ENCODE data around the gene ZNF555.

ZNF555 gene

GRCh38 chr19:2808129-2808941 lies 32.9 kb upstream of the ZNF555 start:
- Histone ChIP-seq H3K4me1 (ENCODE audit: control insufficient read depth, insufficient read depth, low read length) (no peaks in the 10 kb centered on the region), H3K9ac (ENCODE audit: low read length) (no peak overlapping the region), H3K4me3 (ENCODE audit: low read length) (no peak overlapping the region), H3K9me3 (ENCODE audit: control insufficient read depth, low read length) (no peaks in the 10 kb centered on the region), H3K36me3 (ENCODE audit: control insufficient read depth, insufficient read depth, low read length, severe bottlenecking) (peaks cover 37% of the 10 kb centered on the region), H3K27me3 (replicated peaks; ENCODE audit: control insufficient read depth, insufficient read depth, low read length) (no peaks in the 10 kb centered on the region)
- no peak for DNase-seq (ENCODE audit: low read depth)

- no peak overlapping the region for H3K9ac ChIP-seq (ENCODE audit: low read length)
- no peak for DNase-seq (ENCODE audit: low read depth)
- H3K4me3 ChIP-seq (ENCODE audit: low read length): no peak overlapping the region
- no peaks in the 10 kb centered on the region for H3K27me3 ChIP-seq (replicated peaks; ENCODE audit: control insufficient read depth, insufficient read depth, low read length)
- no peaks in the 10 kb centered on the region for H3K9me3 ChIP-seq (ENCODE audit: control insufficient read depth, low read length)
- peaks cover 37% of the 10 kb centered on the region for H3K36me3 ChIP-seq (ENCODE audit: control insufficient read depth, insufficient read depth, low read length, severe bottlenecking)
- H3K4me1 ChIP-seq (ENCODE audit: control insufficient read depth, insufficient read depth, low read length): no peaks in the 10 kb centered on the region
Observed at GRCh38 chr19:2809387-2810140, 31.7 kb upstream of the ZNF555 start.

- H3K9me3 ChIP-seq (ENCODE audit: control insufficient read depth, low read length): no peaks in the 10 kb centered on the region
- no peaks in the 10 kb centered on the region for H3K27me3 ChIP-seq (replicated peaks; ENCODE audit: control insufficient read depth, insufficient read depth, low read length)
- H3K4me3 ChIP-seq (ENCODE audit: low read length): no peak overlapping the region
- H3K4me1 ChIP-seq (ENCODE audit: control insufficient read depth, insufficient read depth, low read length): no peaks in the 10 kb centered on the region
- peaks cover 32% of the 10 kb centered on the region for H3K36me3 ChIP-seq (ENCODE audit: control insufficient read depth, insufficient read depth, low read length, severe bottlenecking)
- no peak for DNase-seq (ENCODE audit: low read depth)
- no peak overlapping the region for H3K9ac ChIP-seq (ENCODE audit: low read length)
Observed at GRCh38 chr19:2810141-2811091, 30.9 kb upstream of the ZNF555 start.

GRCh38 chr19:2811221-2811722 lies 30.0 kb upstream of the ZNF555 start:
- Histone ChIP-seq H3K4me1 (ENCODE audit: control insufficient read depth, insufficient read depth, low read length) (no peaks in the 10 kb centered on the region), H3K9ac (ENCODE audit: low read length) (no peak overlapping the region), H3K9me3 (ENCODE audit: control insufficient read depth, low read length) (no peaks in the 10 kb centered on the region), H3K27me3 (replicated peaks; ENCODE audit: control insufficient read depth, insufficient read depth, low read length) (no peaks in the 10 kb centered on the region), H3K36me3 (ENCODE audit: control insufficient read depth, insufficient read depth, low read length, severe bottlenecking) (peaks cover 32% of the 10 kb centered on the region), H3K4me3 (ENCODE audit: low read length) (no peak overlapping the region)
- DNase-seq (ENCODE audit: low read depth): no peak

GRCh38 chr19:2811735-2812413 lies 29.4 kb upstream of the ZNF555 start:
- Histone ChIP-seq H3K36me3 (ENCODE audit: control insufficient read depth, insufficient read depth, low read length, severe bottlenecking) (peaks cover 29% of the 10 kb centered on the region), H3K4me1 (ENCODE audit: control insufficient read depth, insufficient read depth, low read length) (no peaks in the 10 kb centered on the region), H3K27me3 (replicated peaks; ENCODE audit: control insufficient read depth, insufficient read depth, low read length) (no peaks in the 10 kb centered on the region), H3K9me3 (ENCODE audit: control insufficient read depth, low read length) (no peaks in the 10 kb centered on the region), H3K9ac (ENCODE audit: low read length) (no peak overlapping the region), H3K4me3 (ENCODE audit: low read length) (no peak overlapping the region)
- DNase-seq (ENCODE audit: low read depth): no peak

- no peak overlapping the region for H3K9ac ChIP-seq (ENCODE audit: low read length)
- H3K4me3 ChIP-seq (ENCODE audit: low read length): no peak overlapping the region
- no peaks in the 10 kb centered on the region for H3K27me3 ChIP-seq (replicated peaks; ENCODE audit: control insufficient read depth, insufficient read depth, low read length)
- no peak for DNase-seq (ENCODE audit: low read depth)
- H3K36me3 ChIP-seq (ENCODE audit: control insufficient read depth, insufficient read depth, low read length, severe bottlenecking): peaks cover 25% of the 10 kb centered on the region
- H3K9me3 ChIP-seq (ENCODE audit: control insufficient read depth, low read length): no peaks in the 10 kb centered on the region
- H3K4me1 ChIP-seq (ENCODE audit: control insufficient read depth, insufficient read depth, low read length): no peaks in the 10 kb centered on the region
Observed at GRCh38 chr19:2812414-2813234, 28.7 kb upstream of the ZNF555 start.

GRCh38 chr19:2813235-2814160 lies 27.8 kb upstream of the ZNF555 start:
- Histone ChIP-seq H3K9me3 (ENCODE audit: control insufficient read depth, low read length) (no peaks in the 10 kb centered on the region), H3K4me3 (ENCODE audit: low read length) (no peak overlapping the region), H3K27me3 (replicated peaks; ENCODE audit: control insufficient read depth, insufficient read depth, low read length) (no peaks in the 10 kb centered on the region), H3K36me3 (ENCODE audit: control insufficient read depth, insufficient read depth, low read length, severe bottlenecking) (peaks cover 24% of the 10 kb centered on the region), H3K4me1 (ENCODE audit: control insufficient read depth, insufficient read depth, low read length) (no peaks in the 10 kb centered on the region), H3K9ac (ENCODE audit: low read length) (no peak overlapping the region)
- no peak for DNase-seq (ENCODE audit: low read depth)

GRCh38 chr19:2814426-2814825 lies 26.8 kb upstream of the ZNF555 start:
- Histone ChIP-seq H3K9me3 (ENCODE audit: control insufficient read depth, low read length) (no peaks in the 10 kb centered on the region), H3K36me3 (ENCODE audit: control insufficient read depth, insufficient read depth, low read length, severe bottlenecking) (peaks cover 14% of the 10 kb centered on the region), H3K4me3 (ENCODE audit: low read length) (no peak overlapping the region), H3K4me1 (ENCODE audit: control insufficient read depth, insufficient read depth, low read length) (no peaks in the 10 kb centered on the region), H3K9ac (ENCODE audit: low read length) (no peak overlapping the region), H3K27me3 (replicated peaks; ENCODE audit: control insufficient read depth, insufficient read depth, low read length) (no peaks in the 10 kb centered on the region)
- DNase-seq (ENCODE audit: low read depth): no peak

GRCh38 chr19:2815191-2815614 lies 26.1 kb upstream of the ZNF555 start:
- no peak for DNase-seq (ENCODE audit: low read depth)
- no peaks in the 10 kb centered on the region for H3K27me3 ChIP-seq (replicated peaks; ENCODE audit: control insufficient read depth, insufficient read depth, low read length)
- H3K36me3 ChIP-seq (ENCODE audit: control insufficient read depth, insufficient read depth, low read length, severe bottlenecking): peaks cover 10% of the 10 kb centered on the region
- no peaks in the 10 kb centered on the region for H3K9me3 ChIP-seq (ENCODE audit: control insufficient read depth, low read length)
- no peak overlapping the region for H3K9ac ChIP-seq (ENCODE audit: low read length)
- peaks cover under 1% of the 10 kb centered on the region for H3K4me1 ChIP-seq (ENCODE audit: control insufficient read depth, insufficient read depth, low read length)
- H3K4me3 ChIP-seq (ENCODE audit: low read length): no peak overlapping the region
